OCI-LY7 (cell line): ENCODE results near the gene CELA3B.
"Not testable (repeated sequence)": the region's sequence is repeated elsewhere in the genome, so short reads cannot be mapped to it uniquely, and the experiment has no call there.

Source experiments
- CTCF ChIP-seq: fragments of 200-600 bp; sonication (generic); conservative IDR thresholded peaks from 2 replicates; pipeline ENCODE4 v1.5.1; 2014; ENCODE audit warnings: mild to moderate bottlenecking, antibody characterized with exemption, low read length, moderate library complexity, mixed read lengths
- EZH2phosphoT487 ChIP-seq: fragments of 200-600 bp; sonication (generic); IDR thresholded peaks from 2 replicates; pipeline ENCODE4 v1.6.1; 2018; ENCODE audit warnings: low read depth, borderline replicate concordance, mild to moderate bottlenecking, mixed run types, antibody characterized with exemption, low read length, moderate library complexity, mixed read lengths

- not testable (repeated sequence) for TF ChIP-seq CTCF, EZH2phosphoT487
Observed at GRCh38 chr1:21975296-21975695, 1.5 kb upstream of the CELA3B start.
